K562 (cell line): ENCODE measurements around the gene RCBTB1. TPM values are rescaled to one million over a fixed set of nuclear protein-coding genes. Genes with fewer than 3 reads are reported as not detected.
A peak's percentile ranks its signal among the peaks of the same experiment; 100 is the strongest.

ENCODE experiments used
- BHLHE40 ChIP-seq: IDR thresholded peaks from 2 replicates; pipeline ENCODE4 v1.6.1; 2011; ENCODE audit warnings: low read length, improper control_type of control experiment
- GABPA ChIP-seq: fragments of 200-800 bp; sonication (Bioruptor generic); conservative IDR thresholded peaks from 2 replicates; pipeline ENCODE4 v1.6.1; 2016; ENCODE audit warnings: low read depth, missing genetic modification characterization, missing compliant biosample characterization
- PHF21A ChIP-seq: fragments of 450-650 bp; IDR thresholded peaks from 2 replicates; pipeline ENCODE4 v1.6.1; 2017; ENCODE audit warnings: low read depth, borderline replicate concordance
- POLR2B ChIP-seq: fragments of 450-650 bp; IDR thresholded peaks from 2 replicates; pipeline ENCODE4 v1.6.1; 2018; ENCODE audit warnings: low read depth; ENCODE audit not compliant: partially characterized antibody
- RBBP5 ChIP-seq: fragments of 200-600 bp; sonication (generic); IDR thresholded peaks from 2 replicates; pipeline ENCODE4 v1.6.1; 2012; ENCODE audit warnings: borderline replicate concordance, mild to moderate bottlenecking, low read length, control low read depth, inconsistent platforms; ENCODE audit not compliant: insufficient read depth, poor library complexity, severe bottlenecking
- RBM17 ChIP-seq: fragments of 200-400 bp; formaldehyde crosslinking; IDR thresholded peaks from 2 replicates; pipeline ENCODE4 v1.6.1; 2017; ENCODE audit warnings: low read depth, mild to moderate bottlenecking, low read length, borderline replicate concordance
- RBM22 ChIP-seq: fragments of 200-400 bp; formaldehyde crosslinking; IDR thresholded peaks from 2 replicates; pipeline ENCODE4 v1.6.1; 2018; ENCODE audit warnings: low read length, low read depth; ENCODE audit not compliant: poor library complexity, severe bottlenecking
- SNIP1 ChIP-seq: fragments of 450-650 bp; IDR thresholded peaks from 2 replicates; pipeline ENCODE4 v1.7.1; 2017; ENCODE audit warnings: low read depth, mild to moderate bottlenecking
- YY1 ChIP-seq, 3 experiments: IDR thresholded peaks; 2 replicates each; pipeline ENCODE4 v1.6.1; 2011; ENCODE audit warnings: low read length in 2 of 3, mild to moderate bottlenecking in 2 of 3, moderate library complexity in 2 of 3, borderline replicate concordance in 1 of 3, control low read depth in 1 of 3, low read depth in 1 of 3; ENCODE audit not compliant: insufficient read depth in 3 of 3, insufficient replicate concordance in 2 of 3, control insufficient read depth in 1 of 3, insufficient read length in 1 of 3; ENCODE audit errors: extremely low read depth in 1 of 3
- polyA plus RNA-seq, 8 experiments: library from polyadenylated mRNA; depleted of rRNA in 4 of 8; stranded (reverse) in 5 of 8; unstranded in 3 of 8; fragments of >200 nt; fragmentation: Nextera tagmentation in 2 of 8; fragmentation: Illumina TruSeq in 1 of 8; extraction: Ambion mirVana in 2 of 8; extraction: Trizol in 1 of 8; gene quantifications; 2 replicates each; pipeline versions ENCODE4 v1.2.1 to v1.2.3, GENCODE V29; 2011 to 2014; ENCODE audit warnings: inconsistent platforms in 1 of 8, missing spikeins in 1 of 8
- total RNA-seq, 7 experiments: library from RNA; depleted of rRNA in 6 of 7; stranded (reverse); fragments of >200 nt in 6 of 7; fragmentation: Illumina TruSeq in 2 of 7; extraction: Trizol in 2 of 7; gene quantifications; 2 replicates each; pipeline versions ENCODE4 v1.2.1 to v1.2.3, GENCODE V29; 2011 to 2021; ENCODE audit warnings: low replicate concordance in 1 of 7
- TF ChIP-seq, protein P1 (sequence below): fragments of 450-650 bp; IDR thresholded peaks from 2 replicates; pipeline ENCODE4 v1.7.1; 2018; ENCODE audit warnings: mild to moderate bottlenecking, low read depth; ENCODE audit not compliant: partially characterized antibody

The RCBTB1 gene
- total and polyA plus RNA-seq, 9 of the 15 experiments (the other 6 are each of a cell fraction or from before 2014, with no cell fraction given) = 4.0 to 11.3 (median 8.4) TPM

DNA sequence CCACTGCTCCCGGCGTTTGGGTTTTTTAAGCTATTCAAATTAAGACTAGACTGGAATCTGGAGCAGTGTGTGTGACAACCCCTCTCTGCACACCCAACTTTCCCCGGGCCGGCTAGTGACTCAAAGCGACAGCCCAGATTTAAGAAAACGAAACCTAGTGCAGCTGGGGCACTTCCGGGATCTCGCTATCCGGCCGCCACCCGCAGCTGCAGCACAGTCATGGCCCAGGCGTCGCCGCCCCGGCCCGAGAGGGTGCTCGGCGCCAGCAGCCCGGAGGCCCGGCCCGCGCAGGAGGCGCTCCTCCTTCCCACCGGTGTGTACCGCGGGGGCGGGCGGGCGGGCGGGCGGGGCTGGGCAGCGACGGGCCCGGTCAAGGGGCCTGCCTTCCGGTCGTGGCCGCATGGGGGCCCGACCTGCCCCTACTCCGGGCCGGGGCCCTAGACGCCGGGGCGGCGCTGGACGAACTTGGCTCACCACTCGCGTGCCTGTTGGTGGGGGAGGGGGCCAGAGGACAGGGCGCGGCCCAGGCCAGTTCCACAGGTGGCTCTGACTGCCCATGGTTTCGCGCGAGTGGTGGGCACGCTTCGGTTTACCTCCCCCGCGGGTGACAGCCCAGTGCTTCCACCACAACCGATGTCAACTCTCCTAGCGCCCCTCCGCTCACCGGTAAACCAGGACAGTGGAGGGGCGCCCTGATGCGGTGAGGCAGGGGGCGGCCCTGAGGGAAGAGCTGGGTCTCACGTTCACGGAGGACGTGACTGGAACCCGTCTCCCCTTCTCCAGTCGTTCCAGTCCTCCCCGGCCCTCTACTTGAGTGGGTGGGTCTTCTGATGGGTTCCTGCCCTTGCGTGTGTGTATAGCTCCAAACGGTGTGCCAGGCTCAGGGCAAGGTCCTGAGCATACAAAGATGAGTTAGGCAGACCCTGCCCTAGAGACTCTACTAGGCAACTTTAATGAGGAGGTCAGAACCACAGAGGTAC is 89.3 kb downstream of the RCBTB1 start, which contains the start of gene PHF11 (continued):
- TF ChIP-seq, protein P1, sequence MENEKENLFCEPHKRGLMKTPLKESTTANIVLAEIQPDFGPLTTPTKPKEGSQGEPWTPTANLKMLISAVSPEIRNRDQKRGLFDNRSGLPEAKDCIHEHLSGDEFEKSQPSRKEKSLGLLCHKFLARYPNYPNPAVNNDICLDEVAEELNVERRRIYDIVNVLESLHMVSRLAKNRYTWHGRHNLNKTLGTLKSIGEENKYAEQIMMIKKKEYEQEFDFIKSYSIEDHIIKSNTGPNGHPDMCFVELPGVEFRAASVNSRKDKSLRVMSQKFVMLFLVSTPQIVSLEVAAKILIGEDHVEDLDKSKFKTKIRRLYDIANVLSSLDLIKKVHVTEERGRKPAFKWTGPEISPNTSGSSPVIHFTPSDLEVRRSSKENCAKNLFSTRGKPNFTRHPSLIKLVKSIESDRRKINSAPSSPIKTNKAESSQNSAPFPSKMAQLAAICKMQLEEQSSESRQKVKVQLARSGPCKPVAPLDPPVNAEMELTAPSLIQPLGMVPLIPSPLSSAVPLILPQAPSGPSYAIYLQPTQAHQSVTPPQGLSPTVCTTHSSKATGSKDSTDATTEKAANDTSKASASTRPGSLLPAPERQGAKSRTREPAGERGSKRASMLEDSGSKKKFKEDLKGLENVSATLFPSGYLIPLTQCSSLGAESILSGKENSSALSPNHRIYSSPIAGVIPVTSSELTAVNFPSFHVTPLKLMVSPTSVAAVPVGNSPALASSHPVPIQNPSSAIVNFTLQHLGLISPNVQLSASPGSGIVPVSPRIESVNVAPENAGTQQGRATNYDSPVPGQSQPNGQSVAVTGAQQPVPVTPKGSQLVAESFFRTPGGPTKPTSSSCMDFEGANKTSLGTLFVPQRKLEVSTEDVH = no peak
- TF ChIP-seq BHLHE40 (0 out of 2 replicates have a peak, but pooled peaks have one; percentile 51), RBBP5 (peak; percentile 39), PHF21A (peak; percentile 78; the same call in 1 of the 2 replicates), RBM22 (peak; percentile 43), GABPA (tag) (peak; percentile 66), YY1 (IDR thresholded peaks at IDR 0.05; ENCODE audit: borderline replicate concordance in 1 of 3, control insufficient read depth in 1 of 3, extremely low read depth in 1 of 3, insufficient read depth in 3 of 3, insufficient read length in 1 of 3, insufficient replicate concordance in 2 of 3, low read depth in 1 of 3, low read length in 2 of 3) (peak in 1 of 3 experiments; percentile 55), POLR2B (no peak), SNIP1 (no peak), RBM17 (no peak)
